Psoas muscle (tissue), 8 donors: ENCODE measurements around the gene FCAMR. TPM values are rescaled to one million over a fixed set of nuclear protein-coding genes. Genes with fewer than 3 reads are reported as not detected.

ENCODE experiments used
- ATAC-seq, 4 donors: fragments of 200-7000 bp; cut with Tn5 transposase; one replicate each; pipeline ENCODE4 v1.9.1; 2020; ENCODE audit warnings: moderate library complexity in 3 of 4, mild to moderate bottlenecking in 2 of 4
- DNase-seq, 2 donors: peaks; one replicate each; pipeline ENCODE4 v3.0.0-alpha.2; 2020
- H3K27ac ChIP-seq: fragments of 200-600 bp; one replicate; pipeline ENCODE4 v1.8.0; 2022
- H3K27me3 ChIP-seq, 3 donors: fragments of 200-600 bp in 1 of 3; one replicate each; pipeline versions ENCODE4 v1.6.1 to v1.8.0; 2013 to 2022; ENCODE audit warnings: low read length in 2 of 3, mild to moderate bottlenecking in 2 of 3, moderate library complexity in 1 of 3; ENCODE audit not compliant: insufficient read depth in 3 of 3
- H3K36me3 ChIP-seq, 2 donors: fragments of 200-600 bp in 1 of 2; one replicate each; pipeline versions ENCODE4 v1.6.1 to v1.8.0; 2013 to 2022; ENCODE audit warnings: low read depth in 1 of 2, mild to moderate bottlenecking in 1 of 2, moderate library complexity in 1 of 2; ENCODE audit not compliant: insufficient read depth in 1 of 2
- H3K4me1 ChIP-seq: fragments of 200-600 bp; one replicate; pipeline ENCODE4 v1.8.0; 2022
- H3K4me3 ChIP-seq: fragments of 200-600 bp; one replicate; pipeline ENCODE4 v1.8.0; 2022; ENCODE audit warnings: mild to moderate bottlenecking
- H3K9me3 ChIP-seq: fragments of 200-600 bp; one replicate; pipeline ENCODE4 v1.8.0; 2022
- CTCF ChIP-seq: fragments of 200-600 bp; IDR thresholded peaks from one replicate; pipeline ENCODE4 v1.8.0; 2022; ENCODE audit warnings: antibody characterized with exemption
- WGBS, 3 donors: extraction: QIAGEN DNeasy Blood & Tissue Kit; methylation state at CpG; one replicate each; pipeline versions ENCODE4 v1.1.6 to v1.1.7; 2013; 5-methylcytosine and 5-hydroxymethylcytosine counted together
- intact Hi-C, 2 donors: fragments of 100-400 bp; cut with DNase I; formaldehyde crosslinking; loops; one replicate each; pipeline versions ENCODE4 v1.11.0 to v1.14.2; 2022
- polyA plus RNA-seq, 3 donors: library from polyadenylated mRNA; stranded (reverse); fragments of 200-250 nt; gene quantifications; one replicate each; pipeline ENCODE4 v1.2.3, GENCODE V29; 2013
- total RNA-seq, 4 donors: library from RNA; stranded (reverse); fragmentation: NEBNext Ultra II Directional in 2 of 4; extraction: Animal tissue kit (Norgen Biotek cat#: 25700) in 2 of 4; gene quantifications; one replicate each; pipeline versions ENCODE4 v1.2.1 to v1.2.4, GENCODE V29; 2021 to 2023
- donor health status: healthy with polysubstance abuse.
- donor health status: DM: no; HTN: no; CAD: no; lungs with moderate emphysema.
- donor health status: Bipolar disorder and iron deficiency.
- donor health status: healthy.
- donor health status: DM: yes; HTN: yes; CAD: no.
- donor health status: DM: no; HTN: no; CAD: no.
- donor health status: DM: no; HTN: no; CAD: no.
- donor health status: DM: yes; HTN: yes; CAD: no.

Gene FCAMR
- total and polyA plus RNA-seq, 7 donors = not detected

GRCh38 chr1:207002724-207003146, 32.5 kb upstream of the FCAMR start:
- 57 to 78% (median 76%) methylated on average over 1 of the region's 1 CpG for WGBS, 3 donors
- ATAC-seq = no peak

GRCh38 chr1:207001492-207002245, 31.4 kb upstream of the FCAMR start:
- Histone ChIP-seq H3K9me3 (no peaks in the 10 kb centered on the region), H3K36me3 (no peaks in the 10 kb centered on the region), H3K27ac (no peak overlapping the region), H3K27me3 (no peaks in the 10 kb centered on the region), H3K4me1 (no peaks in the 10 kb centered on the region), H3K4me3 (no peak overlapping the region)
- DNase-seq (no peak), ATAC-seq (no peak)
- no peak for TF ChIP-seq CTCF
- intact Hi-C loops = no loop called here
- WGBS, 3 donors = 78 to 89% (median 83%) methylated on average over 5 of the region's 5 CpGs

More at GRCh38 chr1:207002724-207003146, 32.5 kb upstream of the FCAMR start:
- H3K9me3 ChIP-seq = no peaks in the 10 kb centered on the region
- DNase-seq = no peak
- H3K36me3 ChIP-seq = no peaks in the 10 kb centered on the region
- H3K27me3 ChIP-seq = no peaks in the 10 kb centered on the region
- no peak overlapping the region for H3K27ac ChIP-seq
- no peak overlapping the region for H3K4me3 ChIP-seq
- H3K4me1 ChIP-seq = no peaks in the 10 kb centered on the region
- TF ChIP-seq CTCF = no peak
- intact Hi-C loops = no loop called here

- no peak for DNase-seq
- intact Hi-C loops = no loop called here
- no peaks in the 10 kb centered on the region for H3K27me3 ChIP-seq
- H3K36me3 ChIP-seq = no peaks in the 10 kb centered on the region
- H3K4me1 ChIP-seq = no peaks in the 10 kb centered on the region
- no peaks in the 10 kb centered on the region for H3K9me3 ChIP-seq
- ATAC-seq = no peak
- no peak overlapping the region for H3K4me3 ChIP-seq
- no peak overlapping the region for H3K27ac ChIP-seq
- WGBS, 3 donors = 68 to 73% (median 70%) methylated on average over 5 of the region's 5 CpGs
- TF ChIP-seq CTCF = no peak
Observed at GRCh38 chr1:207000651-207001291, 30.5 kb upstream of the FCAMR start.

- Histone ChIP-seq H3K36me3 (no peaks in the 10 kb centered on the region), H3K27me3 (no peaks in the 10 kb centered on the region), H3K9me3 (no peaks in the 10 kb centered on the region), H3K4me3 (no peak overlapping the region), H3K27ac (no peak overlapping the region), H3K4me1 (no peaks in the 10 kb centered on the region)
- WGBS, 3 donors = 89 to 92% (median 91%) methylated on average over 2 of the region's 2 CpGs
- intact Hi-C loops = no loop called here
- no peak for ATAC-seq
- no peak for DNase-seq
- TF ChIP-seq CTCF = no peak
Observed at GRCh38 chr1:206998816-206999215, 28.6 kb upstream of the FCAMR start.
